ENCODE measurements around the gene EMP2.

Gene EMP2

DNA sequence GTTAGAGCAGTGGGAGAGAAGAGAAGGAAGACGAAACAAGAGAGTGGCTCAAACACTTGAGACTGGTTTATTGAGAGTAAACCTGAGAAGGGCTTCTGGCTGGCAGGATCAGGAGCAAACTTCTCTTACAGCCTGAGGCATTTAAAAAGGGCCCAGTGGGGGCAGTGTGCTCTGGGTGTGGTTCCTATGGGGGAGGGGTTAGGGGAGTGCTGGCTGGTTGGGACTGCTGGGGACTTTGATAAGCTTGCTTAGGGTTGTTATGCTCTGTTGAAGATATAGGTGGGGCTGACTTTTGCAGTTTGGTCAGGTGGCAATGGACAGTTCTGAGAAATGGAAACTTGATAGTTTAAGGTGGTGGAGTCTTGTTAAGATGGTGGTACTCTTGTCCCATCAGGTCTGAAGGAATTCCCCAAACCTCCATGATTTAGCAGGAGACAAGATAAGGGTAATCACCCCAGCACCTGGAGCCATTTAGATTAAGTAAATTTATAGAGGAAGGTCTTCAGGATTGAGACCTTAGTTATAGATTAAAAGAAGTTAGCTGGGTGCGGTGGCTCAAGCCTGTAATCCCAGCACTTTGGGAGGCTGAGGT lies 79.3 kb downstream of the EMP2 start:
- DNase-seq (ENCODE audit: low spot score), result no peak
- in situ Hi-C loops (cut with MboI; ENCODE audit: low sequenced_read_pairs, unreplicated experiment), result loop anchor here (10.0 kb wide), 1 partner anchor 186 kb away; no protein-coding TSS in a partner anchor
- TF ChIP-seq, protein P1, sequence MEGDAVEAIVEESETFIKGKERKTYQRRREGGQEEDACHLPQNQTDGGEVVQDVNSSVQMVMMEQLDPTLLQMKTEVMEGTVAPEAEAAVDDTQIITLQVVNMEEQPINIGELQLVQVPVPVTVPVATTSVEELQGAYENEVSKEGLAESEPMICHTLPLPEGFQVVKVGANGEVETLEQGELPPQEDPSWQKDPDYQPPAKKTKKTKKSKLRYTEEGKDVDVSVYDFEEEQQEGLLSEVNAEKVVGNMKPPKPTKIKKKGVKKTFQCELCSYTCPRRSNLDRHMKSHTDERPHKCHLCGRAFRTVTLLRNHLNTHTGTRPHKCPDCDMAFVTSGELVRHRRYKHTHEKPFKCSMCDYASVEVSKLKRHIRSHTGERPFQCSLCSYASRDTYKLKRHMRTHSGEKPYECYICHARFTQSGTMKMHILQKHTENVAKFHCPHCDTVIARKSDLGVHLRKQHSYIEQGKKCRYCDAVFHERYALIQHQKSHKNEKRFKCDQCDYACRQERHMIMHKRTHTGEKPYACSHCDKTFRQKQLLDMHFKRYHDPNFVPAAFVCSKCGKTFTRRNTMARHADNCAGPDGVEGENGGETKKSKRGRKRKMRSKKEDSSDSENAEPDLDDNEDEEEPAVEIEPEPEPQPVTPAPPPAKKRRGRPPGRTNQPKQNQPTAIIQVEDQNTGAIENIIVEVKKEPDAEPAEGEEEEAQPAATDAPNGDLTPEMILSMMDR (IDR thresholded peaks at IDR 0.05; ENCODE audit: borderline replicate concordance, control extremely low read depth, extremely low read depth, insufficient read depth, missing control alignments), result no peak

DNA sequence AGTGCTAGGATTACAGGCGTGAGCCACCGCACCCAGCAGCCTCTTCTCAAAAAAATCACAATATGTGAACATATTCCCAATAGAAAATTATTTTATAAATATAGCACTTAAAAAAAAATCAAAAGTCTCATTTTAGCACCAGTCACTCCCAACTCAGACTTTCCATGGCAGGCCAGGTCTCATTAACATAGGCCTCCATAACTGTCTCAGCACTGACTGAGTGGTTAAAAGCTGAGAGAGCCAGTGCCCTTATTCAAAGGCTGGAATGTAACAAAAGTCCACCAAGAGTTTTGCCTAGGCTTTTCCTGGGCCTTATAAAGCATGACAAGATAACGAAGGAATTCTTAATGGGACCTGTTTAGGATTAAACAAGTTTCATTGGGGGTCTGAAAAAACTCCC lies 79.8 kb downstream of the EMP2 start:
- DNase-seq (ENCODE audit: low spot score), result no peak
- in situ Hi-C loops (cut with MboI; ENCODE audit: low sequenced_read_pairs, unreplicated experiment), result loop anchor here (10.0 kb wide), 1 partner anchor 186 kb away; no protein-coding TSS in a partner anchor
- TF ChIP-seq, protein P1 (IDR thresholded peaks at IDR 0.05; ENCODE audit: borderline replicate concordance, control extremely low read depth, extremely low read depth, insufficient read depth, missing control alignments), result no peak

DNA sequence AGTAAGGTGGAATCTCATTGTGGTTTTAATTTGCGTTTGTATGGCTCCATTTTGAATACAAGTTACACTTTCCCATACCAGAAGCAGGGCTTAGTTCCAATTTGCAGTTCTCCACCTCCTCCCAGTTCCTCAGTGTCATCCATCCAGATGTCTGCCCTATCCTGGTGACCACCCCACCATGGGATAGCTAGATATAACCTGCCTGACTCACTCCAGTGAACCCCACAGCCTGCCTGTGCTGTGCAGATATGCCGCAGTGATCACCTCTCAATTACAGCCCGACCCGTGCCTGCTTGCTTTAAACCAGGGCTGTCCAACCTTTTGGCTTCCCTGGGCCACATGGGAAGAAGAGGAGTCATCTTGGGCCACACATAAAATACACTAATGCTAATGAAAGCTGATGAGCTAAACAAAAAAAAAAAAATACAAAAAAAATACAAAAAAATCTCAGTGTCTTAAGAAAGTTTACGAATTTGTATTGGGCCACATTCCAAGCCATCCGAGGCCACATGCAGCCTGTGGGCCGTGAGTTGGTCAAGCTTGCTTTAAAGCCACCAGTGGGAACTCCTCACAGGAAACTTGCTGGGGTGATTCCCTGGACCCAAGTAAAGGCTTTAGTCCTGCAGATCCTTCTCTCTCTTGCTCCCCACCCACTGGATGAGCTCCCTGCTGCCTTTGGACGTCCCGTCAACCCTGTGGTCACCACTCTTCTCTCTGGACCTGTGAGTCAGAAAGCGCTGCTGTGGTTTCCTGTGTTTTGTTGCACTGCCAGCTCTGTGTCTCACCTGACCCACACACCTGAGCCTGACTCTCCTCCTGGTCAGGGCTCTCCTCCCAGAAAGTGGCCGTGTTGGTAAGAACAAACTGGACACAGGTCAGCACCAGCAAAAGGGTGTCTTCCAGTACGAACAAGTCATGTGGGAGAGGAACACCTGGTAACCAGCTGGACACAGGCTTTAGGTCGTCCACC lies 83.0 kb downstream of the EMP2 start:
- TF ChIP-seq, protein P1 (IDR thresholded peaks at IDR 0.05; ENCODE audit: borderline replicate concordance, control extremely low read depth, extremely low read depth, insufficient read depth, missing control alignments), result no peak
- in situ Hi-C loops (cut with MboI; ENCODE audit: low sequenced_read_pairs, unreplicated experiment), result no loop called here
- no peak for DNase-seq (ENCODE audit: low spot score)

- DNase-seq (ENCODE audit: low spot score), result no peak
- in situ Hi-C loops (cut with MboI; ENCODE audit: low sequenced_read_pairs, unreplicated experiment), result no loop called here
- TF ChIP-seq, protein P1 (IDR thresholded peaks at IDR 0.05; ENCODE audit: borderline replicate concordance, control extremely low read depth, extremely low read depth, insufficient read depth, missing control alignments), result no peak
Measured at GRCh38 chr16:10495031-10495345, 85.4 kb downstream of the EMP2 start.

DNA sequence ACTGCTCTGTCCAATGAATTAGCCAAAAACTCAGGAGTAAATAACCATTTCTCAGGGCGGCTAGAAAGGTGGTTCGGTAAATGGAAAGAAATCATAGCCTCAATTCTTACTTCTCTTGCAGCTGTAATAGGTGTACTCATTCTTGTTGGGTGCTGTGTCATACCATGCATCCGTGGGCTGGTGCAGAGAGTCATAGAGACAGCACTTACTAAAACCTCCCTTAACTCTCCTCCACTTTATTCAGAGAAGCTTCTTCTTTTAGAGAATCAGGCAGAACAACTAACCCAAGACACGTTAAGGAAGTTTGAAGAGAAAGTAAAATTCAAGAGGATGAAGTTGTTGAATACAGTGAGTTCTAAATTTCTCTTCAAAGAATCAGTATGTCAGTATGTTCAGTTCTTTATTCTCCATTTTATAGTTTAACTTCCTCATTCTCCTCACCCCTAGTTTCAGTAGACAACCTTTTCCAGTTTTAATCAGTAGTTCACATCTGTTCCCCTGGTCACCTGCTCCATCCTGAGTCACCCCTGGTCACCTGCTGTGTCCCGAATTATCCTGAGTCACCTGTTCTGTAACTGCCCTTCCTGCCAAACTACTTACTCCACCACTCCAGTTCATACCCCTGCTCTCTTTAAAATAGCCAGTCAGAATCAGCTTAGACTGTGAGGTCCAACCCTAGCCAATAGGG lies 85.9 kb downstream of the EMP2 start:
- TF ChIP-seq, protein P1 (IDR thresholded peaks at IDR 0.05; ENCODE audit: borderline replicate concordance, control extremely low read depth, extremely low read depth, insufficient read depth, missing control alignments), result no peak
- no peak for DNase-seq (ENCODE audit: low spot score)
- in situ Hi-C loops (cut with MboI; ENCODE audit: low sequenced_read_pairs, unreplicated experiment), result no loop called here

DNA sequence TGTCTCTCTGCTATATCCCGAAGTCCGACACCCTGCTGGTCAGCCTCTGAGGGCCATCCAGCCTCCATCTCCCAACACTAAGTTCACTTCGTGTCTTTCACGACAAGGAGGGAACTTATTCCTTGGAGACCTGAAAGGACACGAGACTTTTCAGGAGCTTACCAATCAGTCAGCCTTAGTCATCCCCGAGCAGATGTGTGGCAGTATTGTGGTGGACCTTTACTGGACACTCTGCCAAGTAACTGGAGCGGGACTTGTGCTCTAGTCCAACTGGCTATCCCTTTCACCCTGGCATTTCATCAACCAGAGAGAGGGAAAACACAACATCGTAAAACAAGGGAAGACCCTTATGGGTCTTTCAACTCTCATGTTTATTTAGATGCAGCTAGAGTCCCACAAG lies 87.1 kb downstream of the EMP2 start:
- no peak for DNase-seq (ENCODE audit: low spot score)
- in situ Hi-C loops (cut with MboI; ENCODE audit: low sequenced_read_pairs, unreplicated experiment), result no loop called here
- TF ChIP-seq, protein P1 (IDR thresholded peaks at IDR 0.05; ENCODE audit: borderline replicate concordance, control extremely low read depth, extremely low read depth, insufficient read depth, missing control alignments), result no peak

Measured in GM13976 (cell line).